Colonic mucosa (tissue), 4 donors: ENCODE data around the gene VPS9D1. TPM values are rescaled to one million over a fixed set of nuclear protein-coding genes. Genes with fewer than 3 reads are reported as not detected.

Experiments used
- DNase-seq: peaks from one replicate; pipeline ENCODE4 v3.0.0-alpha.2; 2020
- H3K27ac ChIP-seq: fragments of 200-600 bp; one replicate; pipeline ENCODE4 v1.8.0; 2021
- H3K27me3 ChIP-seq: fragments of 200-600 bp; one replicate; pipeline ENCODE4 v1.8.0; 2021
- H3K36me3 ChIP-seq: fragments of 200-600 bp; one replicate; pipeline ENCODE4 v1.8.0; 2021
- H3K4me1 ChIP-seq: fragments of 200-600 bp; one replicate; pipeline ENCODE4 v1.8.0; 2021; ENCODE audit warnings: mild to moderate bottlenecking
- H3K4me3 ChIP-seq: fragments of 200-600 bp; one replicate; pipeline ENCODE4 v1.8.0; 2021
- H3K9ac ChIP-seq, 2 donors: one replicate each; pipeline ENCODE4 v1.7.0; 2013; ENCODE audit warnings: control low read depth in 2 of 2, low read depth in 2 of 2, low read length in 2 of 2
- H3K9me3 ChIP-seq: fragments of 200-600 bp; one replicate; pipeline ENCODE4 v1.8.0; 2021
- CTCF ChIP-seq: fragments of 200-600 bp; IDR thresholded peaks from one replicate; pipeline ENCODE4 v1.8.0; 2022; ENCODE audit warnings: antibody characterized with exemption, mild to moderate bottlenecking
- intact Hi-C: fragments of 100-400 bp; cut with DNase I; formaldehyde crosslinking; loops from one replicate; pipeline ENCODE4 v1.14.1; 2022
- total RNA-seq, 2 donors: library from RNA; stranded (reverse); fragmentation: NEBNext Ultra II Directional in 1 of 2; extraction: Animal tissue kit (Norgen Biotek cat#: 25700) in 1 of 2; gene quantifications; one replicate each; pipeline ENCODE4 v1.2.1, GENCODE V29; 2021
- donor health status: healthy.
- donor health status: DM: no; HTN: no; CAD: no.
- donor health status: DM: no; HTN: no; CAD: no.

Gene VPS9D1
- 10 to 100 TPM; 11.9 to 12.7 TPM for total RNA-seq

- Histone ChIP-seq H3K27me3 (no peaks in the 10 kb centered on the region), H3K36me3 (peaks cover 10% of the 10 kb centered on the region), H3K4me1 (peaks cover 15% of the 10 kb centered on the region), H3K4me3 (peak within 1 kb of the TSS; percentile 94), H3K9me3 (no peaks in the 10 kb centered on the region), H3K27ac (peak within 1 kb of the TSS; percentile 88), H3K9ac (peak within 1 kb of the TSS; percentile 92 to 93)
- intact Hi-C loops, result no loop called here
- DNase-seq, result peak; percentile 90
- TF ChIP-seq CTCF, result no peak
These were observed at the start of gene VPS9D1, which contains the start of gene ZNF276 for GRCh38 chr16:89720813-89721545. Gene VPS9D1 (minus strand): TSS chr16:89720898. CDS start chr16:89720861, 37 bp downstream. Gene ZNF276 (plus strand): TSS chr16:89721537. CDS start chr16:89721641, 104 bp downstream.

GRCh38 chr16:89770367-89770766, 49.7 kb upstream of the VPS9D1 start:
- no peak overlapping the region for H3K27ac ChIP-seq
- H3K27me3 ChIP-seq, result no peaks in the 10 kb centered on the region
- H3K4me3 ChIP-seq, result no peak overlapping the region
- H3K9ac ChIP-seq, result no peak overlapping the region
- intact Hi-C loops, result no loop called here
- TF ChIP-seq CTCF, result no peak
- no peak for DNase-seq
- H3K4me1 ChIP-seq, result peaks cover under 1% of the 10 kb centered on the region
- H3K36me3 ChIP-seq, result no peaks in the 10 kb centered on the region
- H3K9me3 ChIP-seq, result no peaks in the 10 kb centered on the region

GRCh38 chr16:89765292-89765830, 44.7 kb upstream of the VPS9D1 start:
- Histone ChIP-seq H3K9ac (peak overlapping the region in 1 of 2 donors; percentile 84), H3K27me3 (no peaks in the 10 kb centered on the region), H3K9me3 (no peaks in the 10 kb centered on the region), H3K36me3 (no peaks in the 10 kb centered on the region), H3K4me1 (peaks cover 3% of the 10 kb centered on the region), H3K4me3 (peak overlapping the region; percentile 36), H3K27ac (peak overlapping the region; percentile 94)
- DNase-seq, result no peak
- intact Hi-C loops, result no loop called here
- TF ChIP-seq CTCF, result no peak

- DNase-seq, result peak; percentile 75
- intact Hi-C loops, result no loop called here
- H3K27me3 ChIP-seq, result no peaks in the 10 kb centered on the region
- no peak for TF ChIP-seq CTCF
- peaks cover 3% of the 10 kb centered on the region for H3K4me1 ChIP-seq
- no peaks in the 10 kb centered on the region for H3K36me3 ChIP-seq
- peak overlapping the region; percentile 36 for H3K4me3 ChIP-seq
- peak overlapping the region; percentile 13 to 84 for H3K9ac ChIP-seq
- peak overlapping the region; percentile 94 for H3K27ac ChIP-seq
- H3K9me3 ChIP-seq, result no peaks in the 10 kb centered on the region
These were observed 44.1 kb upstream of the VPS9D1 start for GRCh38 chr16:89764711-89765201.

- intact Hi-C loops, result no loop called here
- no peaks in the 10 kb centered on the region for H3K36me3 ChIP-seq
These were observed 40.7 kb upstream of the VPS9D1 start for GRCh38 chr16:89761304-89761922.

More at GRCh38 chr16:89761304-89761922, 40.7 kb upstream of the VPS9D1 start:
- Histone ChIP-seq H3K9me3 (no peaks in the 10 kb centered on the region), H3K4me1 (peaks cover 3% of the 10 kb centered on the region), H3K27ac (no peak overlapping the region), H3K4me3 (no peak overlapping the region), H3K9ac (no peak overlapping the region), H3K27me3 (no peaks in the 10 kb centered on the region)
- no peak for DNase-seq
- no peak for TF ChIP-seq CTCF
